ENCODE results near the gene CAVIN3. TPM values are rescaled to one million over a fixed set of nuclear protein-coding genes. Genes with fewer than 3 reads are reported as not detected.

Gene CAVIN3
- total RNA-seq, 1 donor = 142 TPM

DNA sequence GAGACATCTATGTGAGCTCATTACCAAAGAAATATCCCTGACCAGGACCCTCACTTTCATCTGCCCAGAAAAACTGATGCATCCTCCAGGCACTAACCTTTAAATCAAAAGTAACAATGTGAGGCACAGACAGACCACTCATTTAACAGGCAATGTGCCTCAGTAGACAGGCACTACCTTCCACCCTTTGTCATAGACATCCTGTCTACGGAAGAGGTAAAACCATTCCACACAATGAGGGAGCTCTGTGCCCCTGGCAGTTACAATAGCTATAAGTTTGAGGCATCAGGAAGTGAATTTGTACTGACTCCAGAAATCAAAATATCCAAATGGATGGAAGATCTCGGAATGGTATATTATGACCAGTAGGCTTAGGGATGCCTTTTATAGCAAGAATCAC, 6.7 kb upstream of the CAVIN3 start:
- TF ChIP-seq CTCF (IDR thresholded peaks at IDR 0.05; ENCODE audit: insufficient read depth, low read depth, low read length) = no peak
- no peak for DNase-seq (ENCODE audit: low read depth)
- no peak overlapping the region for H3K4me3 ChIP-seq (ENCODE audit: low read depth, low read length)

DNA sequence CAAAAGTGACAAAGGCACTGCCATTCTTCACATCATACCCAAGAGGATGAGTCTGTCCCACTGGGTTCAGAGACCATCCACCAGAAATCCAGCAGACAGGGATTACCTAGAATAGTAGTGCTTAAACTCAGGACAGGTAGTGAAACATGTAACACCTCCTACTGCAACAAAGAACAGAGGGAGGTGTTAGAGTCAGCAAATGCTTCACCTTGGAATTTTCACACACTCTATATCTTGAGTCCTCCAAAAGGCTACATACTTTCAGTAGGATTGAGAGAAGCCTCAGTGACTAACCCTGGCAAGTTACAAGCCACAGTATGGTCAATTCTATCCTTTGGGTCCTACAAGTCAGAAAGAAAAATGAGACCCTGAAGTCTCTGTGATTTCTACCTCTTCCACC, 6.0 kb upstream of the CAVIN3 start:
- no peak for DNase-seq (ENCODE audit: low read depth)
- no peak for TF ChIP-seq CTCF (IDR thresholded peaks at IDR 0.05; ENCODE audit: insufficient read depth, low read depth, low read length)
- no peak overlapping the region for H3K4me3 ChIP-seq (ENCODE audit: low read depth, low read length)

- no peak overlapping the region for H3K4me3 ChIP-seq (ENCODE audit: low read depth, low read length)
- DNase-seq (ENCODE audit: low read depth) = no peak
- no peak for TF ChIP-seq CTCF (IDR thresholded peaks at IDR 0.05; ENCODE audit: insufficient read depth, low read depth, low read length)
These were observed 3.1 kb upstream of the CAVIN3 start for GRCh38 chr11:6323291-6323905.

- peak; percentile 45 for DNase-seq (ENCODE audit: low read depth)
- H3K4me3 ChIP-seq (ENCODE audit: low read depth, low read length) = no peak overlapping the region
- TF ChIP-seq CTCF (IDR thresholded peaks at IDR 0.05; ENCODE audit: insufficient read depth, low read depth, low read length) = no peak
These were observed 1.7 kb upstream of the CAVIN3 start for GRCh38 chr11:6321961-6322362.

- TF ChIP-seq CTCF (IDR thresholded peaks at IDR 0.05; ENCODE audit: insufficient read depth, low read depth, low read length) = no peak
- H3K4me3 ChIP-seq (ENCODE audit: low read depth, low read length) = peak overlapping the region; percentile 78
- DNase-seq (ENCODE audit: low read depth) = peak; percentile 52
These were observed 1.1 kb upstream of the CAVIN3 start for GRCh38 chr11:6321356-6321755.

- peak; percentile 97 for DNase-seq (ENCODE audit: low read depth)
- peak overlapping the region; percentile 78 for H3K4me3 ChIP-seq (ENCODE audit: low read depth, low read length)
- no peak for TF ChIP-seq CTCF (IDR thresholded peaks at IDR 0.05; ENCODE audit: insufficient read depth, low read depth, low read length)
These were observed 444 bp downstream of the CAVIN3 start for GRCh38 chr11:6319704-6320410.

All from fibroblast of villous mesenchyme (primary cell).